Islet of Langerhans (tissue), 1 donor: Measurements from ENCODE around the gene LEFTY2.
"Not testable (repeated sequence)": the region's sequence is repeated elsewhere in the genome, so short reads cannot be mapped to it uniquely, and the experiment has no call there.

ENCODE experiments used
- FAIRE-seq: peaks from one replicate; lab custom pipeline; 2011; peaks lifted over from hg19 to GRCh38; lab: Jason Lieb, UNC

The LEFTY2 gene

GRCh38 chr1:225941187-225941941 is at the start of gene LEFTY2:
Gene LEFTY2, minus strand, starts transcription at chr1:225941220. Its CDS starts 80 bp downstream, at chr1:225941140.
- no peak for FAIRE-seq

GRCh38 chr1:225987491-225988316 is 46.7 kb upstream of the LEFTY2 start:
- FAIRE-seq: peak; percentile 87

GRCh38 chr1:225981714-225982113 is 40.7 kb upstream of the LEFTY2 start:
- FAIRE-seq: no peak

- no peak for FAIRE-seq
These were observed 39.2 kb upstream of the LEFTY2 start for GRCh38 chr1:225980005-225980836.

- FAIRE-seq: no peak
These were observed 38.4 kb upstream of the LEFTY2 start for GRCh38 chr1:225979421-225979820.

GRCh38 chr1:225977937-225978748 is 37.1 kb upstream of the LEFTY2 start:
- FAIRE-seq: no peak

- not testable (repeated sequence) for FAIRE-seq
These were observed 34.1 kb upstream of the LEFTY2 start for GRCh38 chr1:225975146-225975545.

GRCh38 chr1:225974454-225974853 is 33.4 kb upstream of the LEFTY2 start:
- FAIRE-seq: no peak

- FAIRE-seq: no peak
These were observed 32.1 kb upstream of the LEFTY2 start for GRCh38 chr1:225973158-225973557.

- no peak for FAIRE-seq
These were observed 31.5 kb upstream of the LEFTY2 start for GRCh38 chr1:225972344-225973152.

GRCh38 chr1:225970592-225971157 is 29.7 kb upstream of the LEFTY2 start:
- FAIRE-seq: not testable (repeated sequence)

GRCh38 chr1:225969751-225970150 is 28.7 kb upstream of the LEFTY2 start:
- not testable (repeated sequence) for FAIRE-seq

- no peak for FAIRE-seq
These were observed 24.2 kb upstream of the LEFTY2 start for GRCh38 chr1:225965231-225965630.

- no peak for FAIRE-seq
These were observed 22.9 kb upstream of the LEFTY2 start for GRCh38 chr1:225963735-225964530.

GRCh38 chr1:225962440-225962975 is 21.5 kb upstream of the LEFTY2 start:
- FAIRE-seq: no peak

- FAIRE-seq: no peak
These were observed 20.8 kb upstream of the LEFTY2 start for GRCh38 chr1:225961659-225962439.

- FAIRE-seq: no peak
These were observed 17.0 kb upstream of the LEFTY2 start for GRCh38 chr1:225958041-225958440.

GRCh38 chr1:225954753-225955152 is 13.7 kb upstream of the LEFTY2 start:
- no peak for FAIRE-seq
